Prostate gland (tissue), 2 donors: ENCODE measurements around the gene SOX11. TPM values are rescaled to one million over a fixed set of nuclear protein-coding genes. Genes with fewer than 3 reads are reported as not detected.
"Not testable (repeated sequence)": the region's sequence is repeated elsewhere in the genome, so short reads cannot be mapped to it uniquely, and the experiment has no call there.

Source experiments
- DNase-seq: peaks from one replicate; pipeline ENCODE4 v3.0.0-alpha.2; 2019; ENCODE audit warnings: low spot score
- H3K27ac ChIP-seq, 2 donors: fragments of 200-600 bp; sonication (generic); 2 replicates each; pipeline ENCODE4 v1.5.1; 2017 to 2019
- H3K27me3 ChIP-seq: fragments of 200-600 bp; sonication (generic); replicated peaks from 2 replicates; pipeline ENCODE4 v1.5.1; 2019; ENCODE audit not compliant: insufficient read depth
- H3K36me3 ChIP-seq, 2 donors: fragments of 200-600 bp; sonication (generic); 1 replicate in 1 of 2; 2 replicates in 1 of 2; pipeline versions ENCODE4 v1.5.1 to v1.8.1; 2017 to 2019
- H3K4me1 ChIP-seq: fragments of 200-600 bp; sonication (generic); replicated peaks from 2 replicates; pipeline ENCODE4 v1.5.1; 2019
- H3K4me3 ChIP-seq, 2 donors: fragments of 200-600 bp; sonication (generic); 2 replicates each; pipeline ENCODE4 v1.5.1; 2017 to 2019
- H3K9me3 ChIP-seq: fragments of 200-600 bp; sonication (generic); 2 replicates; pipeline ENCODE4 v1.5.1; 2017
- POLR2A ChIP-seq: fragments of 450-650 bp; IDR thresholded peaks from one replicate; pipeline ENCODE4 v1.6.1; 2016; ENCODE audit warnings: antibody characterized with exemption, mild to moderate bottlenecking
- POLR2AphosphoS5 ChIP-seq: sonication (generic); formaldehyde crosslinking; IDR thresholded peaks from one replicate; pipeline ENCODE4 v1.6.1; 2017; ENCODE audit warnings: antibody characterized with exemption
- WGBS: methylation state at CpG from one replicate; pipeline ENCODE4 v1.1.5; 2018; 5-methylcytosine and 5-hydroxymethylcytosine counted together
- intact Hi-C: fragments of 100-400 bp; cut with DNase I; formaldehyde crosslinking; loops from one replicate; pipeline ENCODE4 v1.14.2; 2022
- total RNA-seq, 2 donors: library from RNA; depleted of rRNA; stranded (reverse); fragments of >200 nt; gene quantifications; one replicate each; pipeline ENCODE4 v1.1.0, GENCODE V29; 2016
- TF ChIP-seq, protein P1 (sequence below), 4 experiments: fragments of 200-600 bp in 2 of 4; fragments of 450-650 bp in 2 of 4; sonication (generic) in 2 of 4; IDR thresholded peaks; 1 replicate in 3 of 4; 2 replicates in 1 of 4; pipeline ENCODE4 v1.5.1; 2016 to 2019; ENCODE audit warnings: antibody characterized with exemption in 4 of 4, mild to moderate bottlenecking in 2 of 4, moderate library complexity in 2 of 4

The SOX11 gene
- total RNA-seq, 2 donors from 2014 or later, result not detected

DNA sequence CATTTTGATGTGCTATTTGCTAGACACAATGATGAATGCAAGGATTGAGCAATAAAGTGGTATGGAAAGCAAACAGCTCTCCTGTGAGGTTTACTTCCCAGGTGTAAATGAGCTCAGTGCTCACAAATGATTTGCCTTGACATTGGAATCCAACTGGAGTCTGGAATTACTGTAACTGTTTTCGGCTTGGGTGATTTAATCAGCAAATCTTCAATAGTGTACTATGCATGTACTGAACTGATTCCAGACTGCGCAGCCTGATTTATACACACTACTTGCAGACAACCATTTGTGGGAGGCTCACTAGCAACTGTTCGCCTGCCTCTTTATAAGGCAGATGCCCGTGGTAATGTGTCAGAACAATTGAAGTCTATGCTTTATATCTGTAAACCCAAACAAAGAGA, 27.9 kb upstream of the SOX11 start:
- Histone ChIP-seq H3K4me1 (no peaks in the 10 kb centered on the region), H3K27me3 (no peaks in the 10 kb centered on the region), H3K4me3 (no peak overlapping the region), H3K36me3 (no peaks in the 10 kb centered on the region), H3K9me3 (no peaks in the 10 kb centered on the region), H3K27ac (no peak overlapping the region)
- no peak for DNase-seq
- intact Hi-C loops, result no loop called here
- TF ChIP-seq, protein P1, sequence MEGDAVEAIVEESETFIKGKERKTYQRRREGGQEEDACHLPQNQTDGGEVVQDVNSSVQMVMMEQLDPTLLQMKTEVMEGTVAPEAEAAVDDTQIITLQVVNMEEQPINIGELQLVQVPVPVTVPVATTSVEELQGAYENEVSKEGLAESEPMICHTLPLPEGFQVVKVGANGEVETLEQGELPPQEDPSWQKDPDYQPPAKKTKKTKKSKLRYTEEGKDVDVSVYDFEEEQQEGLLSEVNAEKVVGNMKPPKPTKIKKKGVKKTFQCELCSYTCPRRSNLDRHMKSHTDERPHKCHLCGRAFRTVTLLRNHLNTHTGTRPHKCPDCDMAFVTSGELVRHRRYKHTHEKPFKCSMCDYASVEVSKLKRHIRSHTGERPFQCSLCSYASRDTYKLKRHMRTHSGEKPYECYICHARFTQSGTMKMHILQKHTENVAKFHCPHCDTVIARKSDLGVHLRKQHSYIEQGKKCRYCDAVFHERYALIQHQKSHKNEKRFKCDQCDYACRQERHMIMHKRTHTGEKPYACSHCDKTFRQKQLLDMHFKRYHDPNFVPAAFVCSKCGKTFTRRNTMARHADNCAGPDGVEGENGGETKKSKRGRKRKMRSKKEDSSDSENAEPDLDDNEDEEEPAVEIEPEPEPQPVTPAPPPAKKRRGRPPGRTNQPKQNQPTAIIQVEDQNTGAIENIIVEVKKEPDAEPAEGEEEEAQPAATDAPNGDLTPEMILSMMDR (IDR thresholded peaks at IDR 0.05), result no peak
- TF ChIP-seq POLR2AphosphoS5 (no peak), POLR2A (no peak)
- 64% methylated on average over 4 of the region's 4 CpGs for WGBS

DNA sequence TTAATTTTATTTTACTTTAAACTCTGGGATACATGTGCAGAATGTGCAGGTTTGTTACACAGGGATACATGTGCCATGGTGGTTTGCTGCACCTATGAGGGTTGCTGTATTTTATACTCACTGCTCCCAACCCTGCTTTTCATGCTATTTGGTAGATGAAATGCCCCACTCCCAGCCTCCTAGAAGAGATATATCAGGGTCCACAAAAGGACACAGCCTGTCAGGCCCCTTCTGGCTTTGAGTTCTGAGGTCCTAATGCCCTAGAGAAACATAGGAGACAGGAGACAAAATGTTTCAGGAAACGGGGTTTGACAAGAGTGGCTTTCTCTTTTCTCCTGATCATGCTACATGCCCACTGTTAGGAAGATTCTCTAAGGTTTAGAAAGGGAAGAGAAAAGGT, 27.1 kb upstream of the SOX11 start:
- WGBS, result 84% methylated on average over 1 of the region's 1 CpG
- no peaks in the 10 kb centered on the region for H3K36me3 ChIP-seq
- no peaks in the 10 kb centered on the region for H3K4me1 ChIP-seq
- DNase-seq, result no peak
- no peak overlapping the region for H3K27ac ChIP-seq
- no peaks in the 10 kb centered on the region for H3K27me3 ChIP-seq
- no peak for TF ChIP-seq POLR2AphosphoS5
- intact Hi-C loops, result no loop called here
- no peaks in the 10 kb centered on the region for H3K9me3 ChIP-seq
- H3K4me3 ChIP-seq, result no peak overlapping the region

DNA sequence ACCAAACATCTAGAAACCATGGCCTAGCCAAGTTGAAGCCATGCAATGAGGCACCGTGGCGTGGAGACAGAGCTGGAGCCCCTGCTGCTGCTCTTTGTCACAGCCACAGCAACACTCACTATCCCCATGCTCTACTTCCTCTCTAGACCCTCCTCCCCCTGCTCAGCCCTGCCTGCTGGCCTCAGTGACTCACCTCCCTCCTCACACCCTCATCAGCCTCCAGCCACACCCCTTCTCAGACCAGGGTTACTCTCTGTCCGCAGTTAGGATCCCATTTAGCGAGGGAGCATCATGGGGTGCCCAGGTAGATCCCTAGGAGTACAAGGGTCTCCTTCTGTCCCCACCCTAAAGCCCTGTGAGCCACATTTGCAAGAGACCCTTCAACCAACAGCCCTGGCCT, 25.4 kb upstream of the SOX11 start:
- H3K27ac ChIP-seq, result no peak overlapping the region
- no peak overlapping the region for H3K4me3 ChIP-seq
- no peaks in the 10 kb centered on the region for H3K36me3 ChIP-seq
- WGBS, result 92% methylated on average over 4 of the region's 4 CpGs
- no peaks in the 10 kb centered on the region for H3K4me1 ChIP-seq
- H3K27me3 ChIP-seq, result no peaks in the 10 kb centered on the region
- no peaks in the 10 kb centered on the region for H3K9me3 ChIP-seq
- TF ChIP-seq, protein P1 (IDR thresholded peaks at IDR 0.05), result no peak
- TF ChIP-seq POLR2AphosphoS5, result no peak
- TF ChIP-seq POLR2A, result no peak
- DNase-seq, result no peak
- intact Hi-C loops, result no loop called here

DNA sequence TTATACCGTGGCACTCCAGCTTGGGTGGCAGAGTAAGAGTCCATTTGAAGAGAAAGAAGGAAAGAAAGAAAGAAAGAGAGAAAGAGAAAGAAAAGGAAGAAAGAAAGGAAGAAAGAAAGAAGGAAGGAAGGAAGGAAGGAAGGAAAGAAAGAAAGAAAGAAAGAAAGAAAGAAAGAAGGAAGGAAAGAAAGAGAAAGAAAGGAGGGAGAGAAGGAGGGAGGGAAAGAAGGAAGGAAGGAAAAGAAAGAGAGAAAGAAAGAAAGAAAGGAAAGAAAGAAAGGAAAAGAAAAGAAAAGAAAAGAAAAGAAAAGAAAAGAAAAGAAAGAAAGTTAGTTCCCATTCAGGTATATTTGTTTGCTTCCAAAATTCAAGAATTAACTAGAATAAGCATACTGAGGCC, 24.5 kb upstream of the SOX11 start:
- H3K27ac ChIP-seq, DNase-seq, H3K4me3 ChIP-seq, H3K9me3 ChIP-seq, intact Hi-C loops, H3K27me3 ChIP-seq, H3K4me1 ChIP-seq, H3K36me3 ChIP-seq: not testable (repeated sequence)
- WGBS, result 95% methylated on average over 1 of the region's 1 CpG

DNA sequence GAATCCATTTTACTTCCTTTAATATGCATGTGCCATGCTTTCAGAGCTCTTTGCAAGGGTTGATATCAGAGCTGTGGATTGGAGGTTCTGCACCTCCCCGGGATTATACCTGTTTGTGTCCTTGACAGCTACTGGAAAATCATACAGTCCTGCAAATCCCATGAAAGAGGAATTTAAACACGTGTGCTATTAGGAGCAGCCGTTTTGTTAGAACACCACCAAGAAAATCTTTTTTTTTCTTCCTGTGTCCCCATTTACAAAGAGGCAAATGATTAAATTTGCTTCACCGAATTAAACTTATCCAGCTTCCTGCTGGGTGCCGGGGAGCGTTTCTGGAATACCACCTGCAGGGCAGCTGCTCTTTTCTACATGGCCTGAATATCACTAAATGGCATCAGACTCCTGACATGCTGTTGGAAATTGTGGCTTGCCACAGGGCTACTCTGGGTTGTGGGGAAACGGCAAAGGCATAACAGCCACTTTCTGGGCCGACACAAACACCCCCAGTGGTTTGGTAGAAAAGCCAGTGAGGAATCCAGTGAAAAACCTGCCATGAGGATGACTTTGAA, 23.4 kb upstream of the SOX11 start:
- intact Hi-C loops, result no loop called here
- WGBS, result 88% methylated on average over 8 of the region's 8 CpGs
- H3K4me1 ChIP-seq, result no peaks in the 10 kb centered on the region
- H3K27ac ChIP-seq, result no peak overlapping the region
- no peak for TF ChIP-seq POLR2A
- no peak for TF ChIP-seq POLR2AphosphoS5
- TF ChIP-seq, protein P1 (IDR thresholded peaks at IDR 0.05), result no peak
- no peaks in the 10 kb centered on the region for H3K9me3 ChIP-seq
- no peak overlapping the region for H3K4me3 ChIP-seq
- no peak for DNase-seq
- no peaks in the 10 kb centered on the region for H3K36me3 ChIP-seq
- peaks cover 6% of the 10 kb centered on the region for H3K27me3 ChIP-seq

DNA sequence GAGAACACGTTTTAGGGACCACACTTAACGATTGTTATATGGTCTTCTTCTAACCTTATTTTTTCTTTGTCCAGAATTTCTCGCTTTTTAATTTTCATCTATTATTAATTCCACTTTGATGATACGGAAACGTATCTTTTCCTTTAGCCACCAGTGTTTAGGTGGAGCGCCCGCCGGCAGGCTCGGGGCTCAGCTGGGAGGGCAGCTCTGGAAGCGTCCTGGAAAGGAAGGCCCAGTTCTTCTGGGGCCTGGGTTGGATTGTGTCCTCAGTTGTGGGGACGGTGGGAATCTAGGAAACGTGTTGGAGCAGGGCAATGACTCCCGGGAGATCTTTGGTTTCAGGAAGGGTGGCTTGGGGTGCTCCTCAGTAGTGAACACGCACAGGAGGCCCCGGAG, 19.4 kb upstream of the SOX11 start:
- WGBS, result 82% methylated on average over 15 of the region's 15 CpGs
- DNase-seq, result no peak
- Histone ChIP-seq H3K27ac (no peak overlapping the region), H3K4me1 (no peaks in the 10 kb centered on the region), H3K9me3 (no peaks in the 10 kb centered on the region), H3K4me3 (no peak overlapping the region), H3K27me3 (peaks cover 6% of the 10 kb centered on the region), H3K36me3 (no peaks in the 10 kb centered on the region)
- intact Hi-C loops, result no loop called here
- TF ChIP-seq POLR2AphosphoS5 (no peak), POLR2A (no peak)
- TF ChIP-seq, protein P1 (IDR thresholded peaks at IDR 0.05), result no peak
